Cardiac septum (tissue), 1 donor: ENCODE measurements around the gene NT5C. TPM values are rescaled to one million over a fixed set of nuclear protein-coding genes. Genes with fewer than 3 reads are reported as not detected.

ENCODE experiments used
- DNase-seq: peaks from one replicate; pipeline ENCODE4 v3.0.0-alpha.2; 2020; ENCODE audit warnings: low spot score
- intact Hi-C: fragments of 100-400 bp; cut with DNase I; formaldehyde crosslinking; loops from one replicate; pipeline ENCODE4 v1.14.0; 2022
- total RNA-seq: library from RNA; stranded (reverse); fragmentation: NEBNext Ultra II Directional; extraction: Animal tissue kit (Norgen Biotek cat#: 25700); gene quantifications from one replicate; pipeline ENCODE4 v1.2.1, GENCODE V29; 2021
- donor health status: DM: no; HTN: no; CAD: no.

The NT5C gene
- total RNA-seq, 1 donor from 2014 or later: 27.7 TPM

GRCh38 chr17:75099881-75100595 lies 31.5 kb downstream of the NT5C start:
- intact Hi-C loops: no loop called here
- DNase-seq: no peak

DNA sequence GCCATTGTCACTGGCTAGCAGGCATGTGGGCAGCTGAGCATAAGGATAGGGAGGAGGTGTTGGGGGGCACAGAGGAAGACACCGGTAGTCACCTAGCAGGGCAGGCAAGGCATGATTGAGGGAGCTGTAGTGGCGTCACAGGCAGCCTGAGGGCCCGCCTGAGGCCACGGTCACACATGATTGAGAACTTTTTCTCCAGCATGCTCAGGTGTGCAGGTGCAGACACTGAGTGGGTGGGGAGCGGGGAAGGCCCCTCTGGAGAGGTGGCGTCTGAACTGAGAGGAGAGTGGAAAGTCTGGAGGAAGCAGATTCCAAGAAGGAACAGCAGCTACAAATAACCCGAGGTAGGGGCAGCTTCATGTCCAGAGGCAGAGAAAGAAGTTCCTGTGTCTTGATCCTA lies 32.7 kb downstream of the NT5C start:
- DNase-seq: no peak
- intact Hi-C loops: no loop called here

GRCh38 chr17:75097865-75098264 lies 33.7 kb downstream of the NT5C start:
- DNase-seq: no peak
- intact Hi-C loops: no loop called here

GRCh38 chr17:75096082-75096625 lies 35.4 kb downstream of the NT5C start:
- intact Hi-C loops: no loop called here
- DNase-seq: peak; percentile 91

- intact Hi-C loops: no loop called here
- no peak for DNase-seq
These were observed 36.6 kb downstream of the NT5C start for GRCh38 chr17:75094871-75095399.

GRCh38 chr17:75093548-75094158 lies 37.9 kb downstream of the NT5C start:
- intact Hi-C loops: no loop called here
- no peak for DNase-seq

DNA sequence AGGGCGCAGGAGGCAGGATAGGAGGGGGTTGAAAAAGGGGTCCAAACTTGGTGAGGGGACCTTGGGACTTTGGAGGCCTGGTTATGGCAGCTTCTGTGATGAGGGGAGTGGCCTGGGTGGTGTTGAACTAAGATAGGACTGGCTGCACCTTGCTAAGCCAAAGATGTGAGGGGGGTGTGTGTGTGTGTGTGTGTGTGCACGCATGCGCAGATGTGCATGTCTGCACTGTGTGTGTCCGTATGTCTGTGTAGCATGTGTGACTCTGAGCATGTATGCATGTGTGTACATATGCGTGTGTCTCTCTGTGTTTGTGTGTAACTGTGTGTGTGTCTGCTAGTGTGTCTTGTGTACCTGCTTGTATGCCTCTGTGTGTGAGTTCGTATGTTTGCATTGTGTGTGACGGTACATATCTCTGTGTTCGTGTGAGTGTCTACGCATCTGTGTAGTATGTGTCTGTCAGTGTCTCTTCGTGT lies 39.7 kb downstream of the NT5C start:
- intact Hi-C loops: no loop called here
- no peak for DNase-seq

DNA sequence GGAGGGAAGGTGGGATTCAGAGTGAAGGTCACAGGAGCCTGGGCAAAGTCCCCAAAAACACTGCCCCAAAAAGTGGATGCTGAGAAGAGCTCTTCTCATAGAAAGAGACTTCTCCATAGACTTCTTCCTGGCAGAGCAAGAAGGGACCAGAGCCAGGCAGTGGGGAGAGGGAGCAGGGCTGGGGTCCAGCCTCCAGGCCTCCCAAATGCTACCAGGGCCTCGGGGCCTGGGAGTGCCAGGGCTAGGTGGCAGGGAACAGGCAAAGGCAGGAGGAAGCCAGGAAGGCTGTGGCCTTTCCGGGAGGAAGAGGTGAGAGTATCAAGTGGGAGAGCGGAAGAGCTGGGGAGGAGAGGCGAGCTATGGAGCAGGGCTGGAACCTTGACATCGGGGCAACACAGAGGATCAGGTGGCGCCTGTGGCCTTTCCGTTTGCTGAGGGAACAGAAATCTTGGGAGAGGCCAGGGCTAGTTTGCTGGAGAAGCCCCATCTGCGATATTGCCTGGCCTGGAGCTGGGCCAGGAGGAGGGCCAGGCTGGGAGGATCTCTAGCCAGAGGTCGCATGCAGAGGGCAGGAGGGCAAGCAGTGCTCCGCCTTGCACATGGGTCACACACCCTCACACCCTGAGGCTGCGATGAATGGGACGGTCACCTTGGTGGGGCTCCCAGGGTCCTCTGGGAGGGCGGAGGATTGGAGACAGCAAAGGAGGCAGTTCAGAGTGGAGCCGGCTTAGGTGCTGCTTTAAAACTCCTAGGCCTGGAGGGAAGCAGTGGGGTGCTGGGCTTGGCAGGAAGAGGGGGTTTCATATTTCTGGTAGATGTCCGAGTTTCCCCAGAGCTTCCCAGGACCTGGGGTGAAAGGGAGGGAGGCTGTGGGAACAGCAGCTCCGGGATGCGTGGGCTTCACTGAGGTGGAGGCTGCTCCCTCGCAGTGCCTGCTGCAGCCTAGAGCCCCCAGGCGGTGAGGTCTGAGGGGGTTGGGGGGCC lies 40.4 kb downstream of the NT5C start:
- intact Hi-C loops: no loop called here
- DNase-seq: no peak

GRCh38 chr17:75088465-75089417 lies 42.8 kb downstream of the NT5C start:
- DNase-seq: peak; percentile 82
- intact Hi-C loops: no loop called here

- DNase-seq: peak; percentile 96
- intact Hi-C loops: no loop called here
These were observed 43.7 kb downstream of the NT5C start, which contains the start of gene SLC16A5 for GRCh38 chr17:75087558-75088453. SLC16A5 (plus strand) TSS chr17:75087954; CDS start chr17:75093637, 5,683 bp downstream.

GRCh38 chr17:75087182-75087557 lies 44.4 kb downstream of the NT5C start:
- DNase-seq: no peak
- intact Hi-C loops: no loop called here

GRCh38 chr17:75086496-75087181 lies 44.9 kb downstream of the NT5C start:
- intact Hi-C loops: no loop called here
- no peak for DNase-seq

DNA sequence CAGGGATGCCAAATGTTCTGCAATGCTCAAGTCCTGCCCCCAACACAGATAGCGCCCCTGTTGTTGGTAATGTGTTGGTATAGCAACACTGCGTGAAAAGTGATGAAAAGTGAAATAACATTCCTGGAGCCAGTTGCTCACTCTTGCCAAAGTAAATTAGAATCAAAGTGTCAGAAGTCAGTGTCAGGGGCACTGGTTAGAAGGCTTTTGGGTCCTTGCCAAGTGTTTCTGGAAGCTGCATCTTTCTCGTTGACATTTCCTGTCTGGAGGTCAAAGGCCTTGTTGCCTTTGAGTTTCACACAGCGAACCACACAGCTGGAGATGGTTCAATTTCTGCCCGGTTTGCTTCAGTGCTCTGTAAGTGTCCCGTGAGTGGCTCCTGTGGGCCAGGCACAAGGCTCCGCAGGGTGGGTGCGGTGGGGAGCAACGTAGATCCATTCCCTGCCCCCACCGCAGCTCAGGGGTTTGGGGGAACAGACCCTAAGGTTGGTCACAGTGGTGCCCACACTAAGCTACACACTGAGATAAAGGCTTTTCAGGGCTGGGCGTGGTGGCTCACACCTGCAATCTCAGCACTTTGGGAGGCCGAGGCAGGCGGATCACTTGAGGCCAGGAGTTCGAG lies 47.4 kb downstream of the NT5C start:
- DNase-seq: no peak
- intact Hi-C loops: no loop called here

- DNase-seq: no peak
- intact Hi-C loops: no loop called here
These were observed 48.9 kb downstream of the NT5C start for GRCh38 chr17:75082683-75083082.

DNA sequence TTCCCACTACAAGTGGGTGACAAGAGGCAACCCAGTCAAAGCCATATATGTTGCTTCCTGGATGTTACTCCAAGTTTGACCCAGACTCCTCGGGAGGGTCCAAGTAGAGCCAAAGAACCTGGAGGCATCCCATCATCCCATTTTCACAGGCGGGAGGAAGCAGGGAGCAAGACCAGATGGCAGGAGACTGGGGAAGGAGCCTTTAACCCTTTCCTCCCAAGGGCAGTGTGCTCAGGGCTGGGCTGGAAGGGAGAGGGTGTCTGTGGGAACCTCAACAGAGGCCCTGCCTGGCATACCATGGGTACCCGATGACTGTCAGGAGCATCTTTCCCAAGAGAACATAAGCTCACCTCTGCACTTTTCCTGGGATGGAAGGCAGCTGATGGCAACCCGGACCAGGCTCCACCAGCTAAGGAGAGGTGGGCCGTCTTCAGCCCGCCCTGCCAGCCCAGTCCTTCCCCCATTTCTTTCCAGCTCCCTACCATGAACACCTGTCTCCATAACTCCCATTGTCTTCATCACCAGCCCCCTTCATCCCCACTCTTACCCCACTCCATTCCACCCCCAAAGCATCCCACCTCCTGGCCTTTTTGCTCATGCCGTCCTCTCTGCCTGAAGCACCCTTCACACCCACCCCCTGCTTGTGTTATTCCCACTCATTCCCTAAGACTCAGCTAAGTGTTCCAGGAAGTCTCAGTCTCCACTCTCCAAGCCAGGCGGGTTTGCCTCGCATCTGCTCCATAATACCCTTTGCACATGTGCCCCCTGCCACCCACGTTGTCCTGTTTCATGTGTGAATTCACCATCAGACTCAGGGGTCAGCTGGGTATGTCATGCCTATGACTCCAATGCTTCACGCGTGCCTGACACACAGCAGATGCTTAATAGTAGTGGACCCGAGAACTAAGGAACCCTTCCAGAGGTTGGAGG lies 49.7 kb downstream of the NT5C start:
- intact Hi-C loops: no loop called here

More for the DNA sequence above, 49.7 kb downstream of the NT5C start:
- no peak for DNase-seq
